Smooth muscle cell (in vitro differentiated cells): ENCODE results near the gene GPR149. TPM values are rescaled to one million over a fixed set of nuclear protein-coding genes. Genes with fewer than 3 reads are reported as not detected.

ENCODE experiments used
- DNase-seq: peaks from one replicate; lab custom pipeline; 2025; ENCODE audit not compliant: unreplicated experiment; lab: John Stamatoyannopoulos, UW
- H2AFZ ChIP-seq: fragments of 200-600 bp; sonication (generic); 2 replicates; pipeline ENCODE4 v1.6.0; 2016; ENCODE audit warnings: antibody characterized with exemption, low read depth, mild to moderate bottlenecking
- H3F3A ChIP-seq: fragments of 200-600 bp; sonication (generic); 2 replicates; pipeline ENCODE4 v1.6.0; 2017; ENCODE audit warnings: antibody characterized with exemption, low read depth
- H3K27ac ChIP-seq: fragments of 200-600 bp; sonication (generic); 2 replicates; pipeline ENCODE4 v1.5.1; 2016; ENCODE audit warnings: low read depth, mild to moderate bottlenecking
- H3K27me3 ChIP-seq: fragments of 200-600 bp; sonication (generic); 2 replicates; pipeline ENCODE4 v1.6.1; 2016; ENCODE audit warnings: low read depth, mild to moderate bottlenecking
- H3K36me3 ChIP-seq: fragments of 200-600 bp; sonication (generic); 2 replicates; pipeline ENCODE4 v1.5.1; 2016; ENCODE audit warnings: low read depth
- H3K4me1 ChIP-seq: fragments of 200-600 bp; sonication (generic); 2 replicates; pipeline ENCODE4 v1.5.1; 2016; ENCODE audit warnings: low read depth
- H3K4me2 ChIP-seq: fragments of 200-600 bp; sonication (generic); 2 replicates; pipeline ENCODE4 v1.6.0; 2016; ENCODE audit warnings: mild to moderate bottlenecking
- H3K4me3 ChIP-seq: fragments of 200-600 bp; sonication (generic); 2 replicates; pipeline ENCODE4 v1.5.1; 2016; ENCODE audit warnings: mild to moderate bottlenecking
- H3K79me2 ChIP-seq: fragments of 200-600 bp; sonication (generic); 2 replicates; pipeline ENCODE4 v1.6.0; 2016; ENCODE audit warnings: low read depth, mild to moderate bottlenecking
- H3K9ac ChIP-seq: fragments of 200-600 bp; sonication (generic); 2 replicates; pipeline ENCODE4 v1.6.0; 2016; ENCODE audit warnings: low read depth
- H3K9me3 ChIP-seq: fragments of 200-600 bp; sonication (generic); replicated peaks from 2 replicates; pipeline ENCODE4 v1.5.1; 2016; ENCODE audit warnings: low read depth
- H4K20me1 ChIP-seq: fragments of 200-600 bp; sonication (generic); 2 replicates; pipeline ENCODE4 v1.6.0; 2016; ENCODE audit warnings: low read depth
- CTCF ChIP-seq: fragments of 200-600 bp; sonication (generic); IDR thresholded peaks from 2 replicates; pipeline ENCODE4 v1.5.1; 2017; ENCODE audit warnings: borderline replicate concordance, mild to moderate bottlenecking, antibody characterized with exemption; ENCODE audit not compliant: insufficient read depth, poor library complexity, severe bottlenecking
- WGBS: methylation state at CpG from one replicate; pipeline ENCODE4 v1.1.7; 2016; ENCODE audit warnings: low lambda C conversion rate; 5-methylcytosine and 5-hydroxymethylcytosine counted together
- polyA plus RNA-seq: library from polyadenylated mRNA; unstranded; fragments of >200 nt; fragmentation: Nextera tagmentation; extraction: Ambion mirVana; gene quantifications from 2 replicates; pipeline ENCODE4 v1.2.1, GENCODE V29; 2016
- total RNA-seq: library from RNA; depleted of rRNA; stranded (reverse); fragments of >200 nt; gene quantifications from 2 replicates; pipeline ENCODE4 v1.2.3, GENCODE V29; 2014

The GPR149 gene
- total and polyA plus RNA-seq, 2 experiments from 2014 or later: not detected

GRCh38 chr3:154421083-154421482 is 8.9 kb downstream of the GPR149 start:
- no peaks in the 10 kb centered on the region for H3K4me1 ChIP-seq
- no peak overlapping the region for H3K27ac ChIP-seq
- no peak overlapping the region for H3K9ac ChIP-seq
- no peak for DNase-seq
- no peaks in the 10 kb centered on the region for H3K9me3 ChIP-seq
- no peak overlapping the region for H3K4me3 ChIP-seq
- no peak overlapping the region for H3K4me2 ChIP-seq
- no peaks in the 10 kb centered on the region for H3F3A ChIP-seq
- H4K20me1 ChIP-seq: no peaks in the 10 kb centered on the region
- H3K36me3 ChIP-seq: no peaks in the 10 kb centered on the region
- H3K27me3 ChIP-seq: peaks cover 14% of the 10 kb centered on the region
- no peak overlapping the region for H2AFZ ChIP-seq
- TF ChIP-seq CTCF: no peak
- H3K79me2 ChIP-seq: no peaks in the 10 kb centered on the region
- WGBS: 21% methylated on average over 3 of the region's 3 CpGs

- TF ChIP-seq CTCF: no peak
- Histone ChIP-seq H3K27me3 (no peaks in the 10 kb centered on the region), H3K4me3 (no peak overlapping the region), H4K20me1 (no peaks in the 10 kb centered on the region), H3K4me2 (no peak overlapping the region), H3F3A (no peaks in the 10 kb centered on the region), H3K27ac (no peak overlapping the region), H3K9ac (no peak overlapping the region), H3K36me3 (no peaks in the 10 kb centered on the region), H3K79me2 (no peaks in the 10 kb centered on the region), H2AFZ (no peak overlapping the region), H3K9me3 (no peaks in the 10 kb centered on the region), H3K4me1 (no peaks in the 10 kb centered on the region)
- no peak for DNase-seq
- WGBS: 88% methylated on average over 3 of the region's 3 CpGs
Measured at GRCh38 chr3:154398084-154398967, 31.7 kb downstream of the GPR149 start.

- 81% methylated on average over 3 of the region's 3 CpGs for WGBS
- Histone ChIP-seq H3K4me3 (no peak overlapping the region), H3K4me2 (no peak overlapping the region), H3K9ac (no peak overlapping the region), H3K27ac (no peak overlapping the region), H3K27me3 (no peaks in the 10 kb centered on the region), H3K79me2 (no peaks in the 10 kb centered on the region), H4K20me1 (no peaks in the 10 kb centered on the region), H3K4me1 (no peaks in the 10 kb centered on the region), H3K36me3 (no peaks in the 10 kb centered on the region), H3F3A (no peaks in the 10 kb centered on the region), H3K9me3 (no peaks in the 10 kb centered on the region), H2AFZ (no peak overlapping the region)
- TF ChIP-seq CTCF: no peak
- DNase-seq: no peak
Measured at GRCh38 chr3:154389861-154390260, 40.1 kb downstream of the GPR149 start.

GRCh38 chr3:154384479-154384878 is 45.5 kb downstream of the GPR149 start:
- no peaks in the 10 kb centered on the region for H4K20me1 ChIP-seq
- H3K4me1 ChIP-seq: no peaks in the 10 kb centered on the region
- H3K9me3 ChIP-seq: no peaks in the 10 kb centered on the region
- H2AFZ ChIP-seq: no peak overlapping the region
- H3K9ac ChIP-seq: no peak overlapping the region
- no peaks in the 10 kb centered on the region for H3K79me2 ChIP-seq
- no peak for TF ChIP-seq CTCF
- no peaks in the 10 kb centered on the region for H3K36me3 ChIP-seq
- H3K27me3 ChIP-seq: no peaks in the 10 kb centered on the region
- H3K4me3 ChIP-seq: no peak overlapping the region
- no peak overlapping the region for H3K4me2 ChIP-seq
- no peaks in the 10 kb centered on the region for H3F3A ChIP-seq
- DNase-seq: no peak
- no peak overlapping the region for H3K27ac ChIP-seq
